Neural progenitor cell (in vitro differentiated cells): Measurements from ENCODE around the gene EPB41. TPM values are rescaled to one million over a fixed set of nuclear protein-coding genes. Genes with fewer than 3 reads are reported as not detected.
"Not testable (repeated sequence)": the region's sequence is repeated elsewhere in the genome, so short reads cannot be mapped to it uniquely, and the experiment has no call there.

Source experiments
- DNase-seq: peaks from one replicate; pipeline ENCODE4 v3.0.0-alpha.2; 2016; ENCODE audit warnings: low spot score
- H2AFZ ChIP-seq: fragments of 200-600 bp; sonication (generic); replicated peaks from 2 replicates; pipeline ENCODE4 v1.6.1; 2016; ENCODE audit warnings: antibody characterized with exemption
- H3F3A ChIP-seq: fragments of 200-600 bp; sonication (generic); 2 replicates; pipeline ENCODE4 v1.6.1; 2016; ENCODE audit warnings: antibody characterized with exemption, low read depth
- H3K27ac ChIP-seq: fragments of 200-600 bp; sonication (generic); 2 replicates; pipeline ENCODE4 v1.5.1; 2016; ENCODE audit warnings: mild to moderate bottlenecking
- H3K27me3 ChIP-seq: fragments of 200-600 bp; sonication (generic); 2 replicates; pipeline ENCODE4 v1.6.1; 2016; ENCODE audit warnings: mild to moderate bottlenecking, moderate library complexity
- H3K36me3 ChIP-seq: fragments of 200-600 bp; sonication (generic); 2 replicates; pipeline ENCODE4 v1.5.1; 2016
- H3K4me1 ChIP-seq: fragments of 200-600 bp; sonication (generic); 2 replicates; pipeline ENCODE4 v1.6.1; 2016; ENCODE audit warnings: mixed run types
- H3K4me2 ChIP-seq: fragments of 200-600 bp; sonication (generic); 2 replicates; pipeline ENCODE4 v1.6.1; 2016
- H3K4me3 ChIP-seq: fragments of 200-600 bp; sonication (generic); 2 replicates; pipeline ENCODE4 v1.5.1; 2016
- H3K79me2 ChIP-seq: fragments of 200-600 bp; sonication (generic); 2 replicates; pipeline ENCODE4 v1.6.1; 2016; ENCODE audit warnings: low read depth
- H3K9ac ChIP-seq: fragments of 200-600 bp; sonication (generic); 2 replicates; pipeline ENCODE4 v1.6.1; 2016
- H3K9me3 ChIP-seq: fragments of 200-600 bp; sonication (generic); 2 replicates; pipeline ENCODE4 v1.5.1; 2016; ENCODE audit warnings: low read depth
- H4K20me1 ChIP-seq: fragments of 200-600 bp; sonication (generic); 2 replicates; pipeline ENCODE4 v1.6.1; 2016; ENCODE audit warnings: low read depth
- H3K27ac Mint-ChIP-seq: 3 replicates; pipeline ENCODE4 v1.8.0; 2021; ENCODE audit warnings: mixed read lengths
- H3K27me3 Mint-ChIP-seq: 2 replicates; pipeline ENCODE4 v1.8.0; 2022; ENCODE audit warnings: low read depth, mild to moderate bottlenecking, inconsistent platforms, moderate library complexity, mixed read lengths; ENCODE audit not compliant: insufficient read depth
- H3K36me3 Mint-ChIP-seq: 3 replicates; pipeline ENCODE4 v1.8.0; 2021; ENCODE audit warnings: mixed read lengths
- H3K4me1 Mint-ChIP-seq: 3 replicates; pipeline ENCODE4 v1.8.0; 2021; ENCODE audit warnings: mixed read lengths
- H3K4me3 Mint-ChIP-seq: 3 replicates; pipeline ENCODE4 v1.8.0; 2021; ENCODE audit warnings: mild to moderate bottlenecking, moderate library complexity, mixed read lengths
- H3K9me3 Mint-ChIP-seq: 3 replicates; pipeline ENCODE4 v1.8.0; 2020; ENCODE audit warnings: mixed read lengths
- EZH2 ChIP-seq: fragments of 200-600 bp; sonication (generic); IDR thresholded peaks from 2 replicates; pipeline ENCODE4 v1.6.1; 2017; ENCODE audit warnings: antibody characterized with exemption, mild to moderate bottlenecking, moderate library complexity
- EZH2phosphoT487 ChIP-seq: fragments of 200-600 bp; sonication (generic); IDR thresholded peaks from 2 replicates; pipeline ENCODE4 v1.6.1; 2017; ENCODE audit warnings: antibody characterized with exemption
- total RNA-seq: library from RNA; depleted of rRNA; stranded (reverse); fragments of >200 nt; gene quantifications from 2 replicates; pipeline ENCODE4 v1.2.3, GENCODE V29; 2015; ENCODE audit warnings: low replicate concordance
- TF ChIP-seq, protein P1 (sequence below): fragments of 200-600 bp; sonication (generic); IDR thresholded peaks from 2 replicates; pipeline ENCODE4 v1.5.1; 2017; ENCODE audit warnings: antibody characterized with exemption, mild to moderate bottlenecking

The EPB41 gene
- total RNA-seq, 1 donor from 2014 or later: 211 TPM

DNA sequence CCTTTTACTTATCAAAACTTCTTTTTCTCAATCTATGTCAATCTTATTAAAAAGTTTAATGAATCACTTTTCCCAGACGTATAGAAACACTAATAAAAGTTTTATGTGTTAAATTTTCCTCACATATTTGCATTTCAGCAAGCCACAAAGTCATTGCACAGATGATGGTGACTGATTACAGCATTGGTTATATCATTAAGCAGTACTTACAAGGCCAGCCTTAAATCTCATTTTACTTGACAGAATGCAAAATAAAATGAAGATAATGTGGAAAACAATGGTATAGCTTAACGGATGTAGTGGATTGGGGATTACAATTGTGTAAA lies 169.8 kb downstream of the EPB41 start:
- Histone ChIP-seq H3K79me2 (no peaks in the 10 kb centered on the region), H3K36me3 (peaks cover 4% of the 10 kb centered on the region), H3K4me3 (no peak overlapping the region), H3F3A (no peaks in the 10 kb centered on the region), H3K9ac (no peak overlapping the region), H4K20me1 (no peaks in the 10 kb centered on the region), H3K27me3 (no peaks in the 10 kb centered on the region), H3K4me1 (no peaks in the 10 kb centered on the region), H2AFZ (no peak overlapping the region), H3K4me2 (no peak overlapping the region), H3K9me3 (no peaks in the 10 kb centered on the region), H3K27ac (no peak overlapping the region)
- Mint-ChIP-seq H3K27ac (no peak overlapping the region), H3K9me3 (no peaks in the 10 kb centered on the region), H3K36me3 (no peaks in the 10 kb centered on the region), H3K4me3 (no peak overlapping the region), H3K27me3 (no peaks in the 10 kb centered on the region), H3K4me1 (no peaks in the 10 kb centered on the region)
- TF ChIP-seq EZH2phosphoT487 (no peak), EZH2 (no peak)
- TF ChIP-seq, protein P1, sequence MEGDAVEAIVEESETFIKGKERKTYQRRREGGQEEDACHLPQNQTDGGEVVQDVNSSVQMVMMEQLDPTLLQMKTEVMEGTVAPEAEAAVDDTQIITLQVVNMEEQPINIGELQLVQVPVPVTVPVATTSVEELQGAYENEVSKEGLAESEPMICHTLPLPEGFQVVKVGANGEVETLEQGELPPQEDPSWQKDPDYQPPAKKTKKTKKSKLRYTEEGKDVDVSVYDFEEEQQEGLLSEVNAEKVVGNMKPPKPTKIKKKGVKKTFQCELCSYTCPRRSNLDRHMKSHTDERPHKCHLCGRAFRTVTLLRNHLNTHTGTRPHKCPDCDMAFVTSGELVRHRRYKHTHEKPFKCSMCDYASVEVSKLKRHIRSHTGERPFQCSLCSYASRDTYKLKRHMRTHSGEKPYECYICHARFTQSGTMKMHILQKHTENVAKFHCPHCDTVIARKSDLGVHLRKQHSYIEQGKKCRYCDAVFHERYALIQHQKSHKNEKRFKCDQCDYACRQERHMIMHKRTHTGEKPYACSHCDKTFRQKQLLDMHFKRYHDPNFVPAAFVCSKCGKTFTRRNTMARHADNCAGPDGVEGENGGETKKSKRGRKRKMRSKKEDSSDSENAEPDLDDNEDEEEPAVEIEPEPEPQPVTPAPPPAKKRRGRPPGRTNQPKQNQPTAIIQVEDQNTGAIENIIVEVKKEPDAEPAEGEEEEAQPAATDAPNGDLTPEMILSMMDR: no peak
- DNase-seq: no peak

DNA sequence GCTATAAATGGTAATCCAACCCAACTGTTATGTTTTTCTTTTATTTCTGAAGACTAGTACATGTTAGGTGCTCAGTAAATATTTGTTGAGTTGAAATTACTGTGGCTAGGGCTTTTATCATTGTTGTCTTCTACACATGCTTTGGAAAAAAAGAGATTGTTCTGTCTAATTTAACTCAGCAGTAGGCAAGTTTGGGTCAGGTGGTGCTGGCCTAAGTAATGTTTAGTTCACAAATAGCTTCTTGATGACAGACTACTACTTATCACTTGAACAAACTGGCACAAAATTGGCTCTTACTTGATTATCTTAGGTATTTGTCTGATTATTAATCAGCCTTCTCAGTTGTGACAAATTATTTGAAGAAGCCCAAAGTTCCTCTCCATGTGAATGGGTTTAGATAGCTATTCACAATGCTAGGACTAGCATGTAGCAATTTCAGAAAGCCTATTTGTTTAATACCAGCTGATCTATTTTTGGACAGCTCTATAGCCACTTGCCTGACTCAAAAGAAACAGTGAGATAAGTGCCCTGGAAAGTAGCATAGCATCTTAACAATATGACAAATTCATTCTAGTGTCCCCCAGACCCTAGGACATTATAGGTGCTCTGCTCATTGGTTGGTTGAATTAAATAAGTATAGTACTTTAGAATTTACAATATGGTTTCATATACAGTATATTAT lies 176.7 kb downstream of the EPB41 start:
- H3K36me3 ChIP-seq: peaks cover 12% of the 10 kb centered on the region
- H3K9me3 ChIP-seq: no peaks in the 10 kb centered on the region
- H3K27ac ChIP-seq: no peak overlapping the region
- no peak overlapping the region for H3K4me3 Mint-ChIP-seq
- no peak overlapping the region for H3K4me3 ChIP-seq
- peaks cover 4% of the 10 kb centered on the region for H3F3A ChIP-seq
- H3K9ac ChIP-seq: no peak overlapping the region
- no peaks in the 10 kb centered on the region for H3K27me3 Mint-ChIP-seq
- peaks cover 22% of the 10 kb centered on the region for H3K36me3 Mint-ChIP-seq
- H3K27ac Mint-ChIP-seq: no peak overlapping the region
- no peaks in the 10 kb centered on the region for H3K9me3 Mint-ChIP-seq
- peaks cover 4% of the 10 kb centered on the region for H3K4me1 ChIP-seq
- H2AFZ ChIP-seq: no peak overlapping the region
- H3K4me2 ChIP-seq: no peak overlapping the region
- TF ChIP-seq, protein P1: no peak
- TF ChIP-seq EZH2phosphoT487: no peak
- no peak for TF ChIP-seq EZH2
- peaks cover 2% of the 10 kb centered on the region for H3K4me1 Mint-ChIP-seq
- no peaks in the 10 kb centered on the region for H3K79me2 ChIP-seq
- peaks cover 3% of the 10 kb centered on the region for H4K20me1 ChIP-seq
- no peaks in the 10 kb centered on the region for H3K27me3 ChIP-seq
- DNase-seq: no peak

DNA sequence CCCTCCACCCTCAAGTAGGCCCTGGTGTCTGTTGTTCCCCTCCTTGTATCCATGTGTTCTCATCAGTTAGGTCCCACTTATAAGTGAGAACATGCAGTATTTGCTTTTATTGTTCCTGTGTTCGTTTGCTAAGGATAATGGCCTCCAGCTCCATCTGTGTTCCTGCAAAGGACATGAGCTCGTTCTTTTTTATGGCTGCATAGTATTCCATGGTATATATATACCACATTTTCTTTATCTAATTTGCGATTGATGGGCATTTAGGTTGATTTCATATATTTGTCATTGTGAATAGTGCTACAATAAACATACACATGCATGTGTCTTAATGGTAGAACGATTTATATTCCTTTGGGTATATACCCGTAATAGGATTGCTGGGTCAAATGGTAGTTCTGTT lies 178.3 kb downstream of the EPB41 start:
- not testable (repeated sequence) for H3K9ac ChIP-seq, H3K9me3 Mint-ChIP-seq, H2AFZ ChIP-seq, H3K9me3 ChIP-seq, H3K4me2 ChIP-seq, H3K27me3 Mint-ChIP-seq, DNase-seq, H3K27ac Mint-ChIP-seq, H3K27ac ChIP-seq, H3K4me3 Mint-ChIP-seq, H3K4me3 ChIP-seq, H3K79me2 ChIP-seq, H3K27me3 ChIP-seq
- Histone ChIP-seq H3F3A (peaks cover 18% of the 10 kb centered on the region), H3K36me3 (peaks cover 12% of the 10 kb centered on the region), H4K20me1 (peaks cover 11% of the 10 kb centered on the region), H3K4me1 (peaks cover 17% of the 10 kb centered on the region)
- Mint-ChIP-seq H3K4me1 (peaks cover 18% of the 10 kb centered on the region), H3K36me3 (peaks cover 25% of the 10 kb centered on the region)

DNA sequence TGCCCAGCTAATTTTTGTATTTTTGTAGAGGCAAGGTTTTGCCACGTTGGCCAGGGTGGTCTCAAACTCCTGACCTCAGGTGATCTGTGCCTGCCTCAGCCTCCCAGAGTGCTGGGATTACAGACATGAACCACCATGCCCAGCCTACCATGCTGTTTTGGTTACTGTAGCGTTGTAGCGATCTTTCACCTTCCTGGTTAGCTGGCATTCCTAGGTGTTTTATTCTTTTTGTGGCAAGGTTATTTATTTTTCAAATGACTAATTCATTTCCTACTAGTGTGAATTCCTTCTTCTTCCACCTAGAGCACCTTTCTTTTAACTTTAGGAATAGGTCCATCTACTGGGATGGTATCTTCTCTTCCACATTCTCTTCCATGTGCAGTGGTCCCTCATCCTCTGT lies 180.1 kb downstream of the EPB41 start:
- TF ChIP-seq EZH2: no peak
- TF ChIP-seq, protein P1: no peak
- no peak for TF ChIP-seq EZH2phosphoT487
- Histone ChIP-seq H2AFZ (no peak overlapping the region), H3K9me3 (no peaks in the 10 kb centered on the region), H3K27ac (no peak overlapping the region), H3K27me3 (no peaks in the 10 kb centered on the region), H3K4me1 (peaks cover 17% of the 10 kb centered on the region), H3K79me2 (no peaks in the 10 kb centered on the region), H3K4me2 (no peak overlapping the region), H3F3A (peaks cover 18% of the 10 kb centered on the region), H3K4me3 (no peak overlapping the region), H3K9ac (no peak overlapping the region), H4K20me1 (peaks cover 11% of the 10 kb centered on the region), H3K36me3 (peaks cover 8% of the 10 kb centered on the region)
- H3K27me3 Mint-ChIP-seq: no peaks in the 10 kb centered on the region
- peaks cover 18% of the 10 kb centered on the region for H3K4me1 Mint-ChIP-seq
- H3K4me3 Mint-ChIP-seq: no peak overlapping the region
- no peaks in the 10 kb centered on the region for H3K9me3 Mint-ChIP-seq
- peaks cover 31% of the 10 kb centered on the region for H3K36me3 Mint-ChIP-seq
- DNase-seq: no peak
- H3K27ac Mint-ChIP-seq: no peak overlapping the region
